ENCODE data around the gene THBD.

GRCh38 chr20:23043376-23043775 is 6.1 kb downstream of the THBD start:
- TF ChIP-seq, protein P1, sequence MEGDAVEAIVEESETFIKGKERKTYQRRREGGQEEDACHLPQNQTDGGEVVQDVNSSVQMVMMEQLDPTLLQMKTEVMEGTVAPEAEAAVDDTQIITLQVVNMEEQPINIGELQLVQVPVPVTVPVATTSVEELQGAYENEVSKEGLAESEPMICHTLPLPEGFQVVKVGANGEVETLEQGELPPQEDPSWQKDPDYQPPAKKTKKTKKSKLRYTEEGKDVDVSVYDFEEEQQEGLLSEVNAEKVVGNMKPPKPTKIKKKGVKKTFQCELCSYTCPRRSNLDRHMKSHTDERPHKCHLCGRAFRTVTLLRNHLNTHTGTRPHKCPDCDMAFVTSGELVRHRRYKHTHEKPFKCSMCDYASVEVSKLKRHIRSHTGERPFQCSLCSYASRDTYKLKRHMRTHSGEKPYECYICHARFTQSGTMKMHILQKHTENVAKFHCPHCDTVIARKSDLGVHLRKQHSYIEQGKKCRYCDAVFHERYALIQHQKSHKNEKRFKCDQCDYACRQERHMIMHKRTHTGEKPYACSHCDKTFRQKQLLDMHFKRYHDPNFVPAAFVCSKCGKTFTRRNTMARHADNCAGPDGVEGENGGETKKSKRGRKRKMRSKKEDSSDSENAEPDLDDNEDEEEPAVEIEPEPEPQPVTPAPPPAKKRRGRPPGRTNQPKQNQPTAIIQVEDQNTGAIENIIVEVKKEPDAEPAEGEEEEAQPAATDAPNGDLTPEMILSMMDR (conservative IDR thresholded peaks at IDR 0.05; ENCODE audit: low read depth, low read length) = no peak
- no peak for TF ChIP-seq EZH2 (IDR thresholded peaks at IDR 0.05; ENCODE audit: low read length, unreplicated experiment)
